Measurements from ENCODE around the gene HOXD9. TPM values are rescaled to one million over a fixed set of nuclear protein-coding genes. Genes with fewer than 3 reads are reported as not detected.

HOXD9 gene
- polyA plus RNA-seq, 1 donor from 2014 or later, result not detected

DNA sequence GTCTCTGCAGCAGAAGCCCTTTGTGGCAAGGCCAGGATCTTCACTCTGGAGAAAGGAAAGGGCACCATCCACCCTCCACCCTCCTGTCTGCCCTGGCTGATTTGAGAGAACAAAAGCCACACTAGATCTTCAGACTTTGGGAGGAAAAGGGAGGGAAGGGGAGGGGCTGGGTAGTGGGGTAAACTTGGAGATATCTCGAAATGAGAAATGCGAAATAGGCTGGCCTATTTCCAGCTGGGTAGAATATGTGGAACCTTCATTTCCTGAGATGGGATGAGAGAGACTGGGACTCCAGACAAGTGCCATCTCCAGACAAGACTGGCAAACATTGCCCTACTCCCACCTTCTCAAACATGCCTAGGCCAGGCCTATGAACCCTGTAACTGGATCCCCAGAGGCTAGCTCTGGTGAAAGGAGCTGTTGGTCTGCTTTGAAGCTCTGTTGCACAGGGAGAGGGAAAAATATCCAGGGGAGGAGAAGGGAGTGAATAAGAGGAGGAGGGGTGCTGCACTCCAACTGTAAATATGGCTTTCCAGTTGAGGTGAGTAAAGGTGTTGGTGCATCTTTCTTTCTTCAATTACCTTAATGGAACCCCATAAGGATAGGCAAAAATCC lies 21.2 kb upstream of the HOXD9 start (continued):
- TF ChIP-seq EP300 (conservative IDR thresholded peaks at IDR 0.05; ENCODE audit: poor library complexity, severe bottlenecking), result no peak

DNA sequence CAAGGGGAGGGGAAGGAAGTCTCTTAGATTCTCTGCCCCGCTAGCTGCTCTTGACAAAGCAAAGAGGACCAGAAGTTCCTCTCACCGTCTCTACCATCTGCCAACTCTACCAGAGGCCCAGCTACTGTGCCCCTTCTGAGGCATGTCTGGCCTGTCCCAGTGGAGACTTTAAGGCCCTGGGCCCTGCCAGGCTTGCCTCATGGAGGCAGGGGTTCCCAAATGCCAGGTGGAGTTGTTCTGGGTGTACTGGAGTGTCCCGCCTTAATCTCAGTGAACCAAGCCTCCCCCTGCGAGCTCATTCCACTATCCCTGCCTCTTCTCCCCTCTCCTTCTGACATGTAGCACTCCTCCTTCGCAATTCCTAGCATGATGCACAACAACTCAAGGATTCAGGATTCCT lies 20.7 kb upstream of the HOXD9 start:
- no peak overlapping the region for H3K27ac ChIP-seq (ENCODE audit: low read length)
- H3K36me3 ChIP-seq (ENCODE audit: insufficient read depth, low read length), result no peaks in the 10 kb centered on the region
- no peak overlapping the region for H3K9ac ChIP-seq (ENCODE audit: low read length)
- H3K27me3 ChIP-seq (ENCODE audit: insufficient read depth, low read depth, low read length), result peaks cover 100% of the 10 kb centered on the region
- H4K20me1 ChIP-seq (ENCODE audit: insufficient read depth), result no peaks in the 10 kb centered on the region
- no peaks in the 10 kb centered on the region for H3F3A ChIP-seq (ENCODE audit: insufficient read depth, low read length, poor library complexity, severe bottlenecking)
- no peak overlapping the region for H3K4me3 ChIP-seq (ENCODE audit: low read length)
- no peak for TF ChIP-seq POLR2AphosphoS5 (IDR thresholded peaks at IDR 0.05)
- TF ChIP-seq EZH2 (IDR thresholded peaks at IDR 0.05; ENCODE audit: borderline replicate concordance, insufficient read depth, low read length, poor library complexity, severe bottlenecking), result no peak
- no peak for TF ChIP-seq MXI1 (conservative IDR thresholded peaks at IDR 0.05; ENCODE audit: poor library complexity, severe bottlenecking)
- TF ChIP-seq SMC3 (conservative IDR thresholded peaks at IDR 0.05; ENCODE audit: poor library complexity), result no peak
- no peak for TF ChIP-seq RAD21 (conservative IDR thresholded peaks at IDR 0.05)
- no peak overlapping the region for H3K4me2 ChIP-seq (ENCODE audit: low read length)
- no peaks in the 10 kb centered on the region for H3K79me2 ChIP-seq (replicated peaks; ENCODE audit: insufficient read depth, low read length)
- H3K9me2 ChIP-seq (ENCODE audit: insufficient read depth, low read length), result no peaks in the 10 kb centered on the region
- H3K9me3 ChIP-seq (ENCODE audit: low read length), result peaks cover 7% of the 10 kb centered on the region
- no peak overlapping the region for H2AFZ ChIP-seq (ENCODE audit: low read depth, low read length)

DNA sequence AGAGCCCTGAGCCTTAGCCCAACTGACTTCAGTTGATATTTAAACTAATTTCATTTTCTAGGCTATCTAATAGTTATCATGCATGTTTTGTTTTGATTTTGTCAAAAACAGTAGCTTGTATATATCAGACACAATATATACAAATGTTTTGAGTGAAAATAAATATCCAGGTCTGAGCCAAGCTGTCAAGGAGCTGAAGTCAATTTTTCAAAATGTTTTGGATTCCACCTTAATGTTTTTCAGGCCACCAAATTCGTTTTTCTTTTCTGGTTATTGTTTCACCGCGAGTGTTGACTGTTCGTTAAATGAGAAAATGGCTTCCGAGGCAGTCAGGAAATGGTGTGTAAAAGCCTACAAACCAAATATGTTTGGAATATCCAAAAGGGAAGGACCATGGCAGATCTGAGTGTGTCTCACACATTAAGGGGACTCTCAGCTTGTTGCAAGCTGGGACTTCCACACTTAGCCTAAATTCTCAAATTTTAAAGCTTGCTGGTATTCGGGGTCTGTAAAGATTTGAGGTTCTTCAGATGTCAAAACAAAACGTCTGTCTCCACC lies 20.1 kb upstream of the HOXD9 start:
- H3K27ac ChIP-seq (ENCODE audit: low read length), result no peak overlapping the region
- no peaks in the 10 kb centered on the region for H3K79me2 ChIP-seq (replicated peaks; ENCODE audit: insufficient read depth, low read length)
- no peaks in the 10 kb centered on the region for H3F3A ChIP-seq (ENCODE audit: insufficient read depth, low read length, poor library complexity, severe bottlenecking)
- TF ChIP-seq SMC3 (conservative IDR thresholded peaks at IDR 0.05; ENCODE audit: poor library complexity) (no peak), TAF1 (IDR thresholded peaks at IDR 0.05; ENCODE audit: low read depth) (no peak), EP300 (conservative IDR thresholded peaks at IDR 0.05; ENCODE audit: poor library complexity, severe bottlenecking) (no peak), MXI1 (conservative IDR thresholded peaks at IDR 0.05; ENCODE audit: poor library complexity, severe bottlenecking) (no peak), RAD21 (conservative IDR thresholded peaks at IDR 0.05) (no peak), POLR2AphosphoS5 (IDR thresholded peaks at IDR 0.05) (no peak)
- TF ChIP-seq, protein P1, sequence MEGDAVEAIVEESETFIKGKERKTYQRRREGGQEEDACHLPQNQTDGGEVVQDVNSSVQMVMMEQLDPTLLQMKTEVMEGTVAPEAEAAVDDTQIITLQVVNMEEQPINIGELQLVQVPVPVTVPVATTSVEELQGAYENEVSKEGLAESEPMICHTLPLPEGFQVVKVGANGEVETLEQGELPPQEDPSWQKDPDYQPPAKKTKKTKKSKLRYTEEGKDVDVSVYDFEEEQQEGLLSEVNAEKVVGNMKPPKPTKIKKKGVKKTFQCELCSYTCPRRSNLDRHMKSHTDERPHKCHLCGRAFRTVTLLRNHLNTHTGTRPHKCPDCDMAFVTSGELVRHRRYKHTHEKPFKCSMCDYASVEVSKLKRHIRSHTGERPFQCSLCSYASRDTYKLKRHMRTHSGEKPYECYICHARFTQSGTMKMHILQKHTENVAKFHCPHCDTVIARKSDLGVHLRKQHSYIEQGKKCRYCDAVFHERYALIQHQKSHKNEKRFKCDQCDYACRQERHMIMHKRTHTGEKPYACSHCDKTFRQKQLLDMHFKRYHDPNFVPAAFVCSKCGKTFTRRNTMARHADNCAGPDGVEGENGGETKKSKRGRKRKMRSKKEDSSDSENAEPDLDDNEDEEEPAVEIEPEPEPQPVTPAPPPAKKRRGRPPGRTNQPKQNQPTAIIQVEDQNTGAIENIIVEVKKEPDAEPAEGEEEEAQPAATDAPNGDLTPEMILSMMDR (IDR thresholded peaks at IDR 0.05; ENCODE audit: poor library complexity, severe bottlenecking), result no peak
- TF ChIP-seq, protein P2, sequence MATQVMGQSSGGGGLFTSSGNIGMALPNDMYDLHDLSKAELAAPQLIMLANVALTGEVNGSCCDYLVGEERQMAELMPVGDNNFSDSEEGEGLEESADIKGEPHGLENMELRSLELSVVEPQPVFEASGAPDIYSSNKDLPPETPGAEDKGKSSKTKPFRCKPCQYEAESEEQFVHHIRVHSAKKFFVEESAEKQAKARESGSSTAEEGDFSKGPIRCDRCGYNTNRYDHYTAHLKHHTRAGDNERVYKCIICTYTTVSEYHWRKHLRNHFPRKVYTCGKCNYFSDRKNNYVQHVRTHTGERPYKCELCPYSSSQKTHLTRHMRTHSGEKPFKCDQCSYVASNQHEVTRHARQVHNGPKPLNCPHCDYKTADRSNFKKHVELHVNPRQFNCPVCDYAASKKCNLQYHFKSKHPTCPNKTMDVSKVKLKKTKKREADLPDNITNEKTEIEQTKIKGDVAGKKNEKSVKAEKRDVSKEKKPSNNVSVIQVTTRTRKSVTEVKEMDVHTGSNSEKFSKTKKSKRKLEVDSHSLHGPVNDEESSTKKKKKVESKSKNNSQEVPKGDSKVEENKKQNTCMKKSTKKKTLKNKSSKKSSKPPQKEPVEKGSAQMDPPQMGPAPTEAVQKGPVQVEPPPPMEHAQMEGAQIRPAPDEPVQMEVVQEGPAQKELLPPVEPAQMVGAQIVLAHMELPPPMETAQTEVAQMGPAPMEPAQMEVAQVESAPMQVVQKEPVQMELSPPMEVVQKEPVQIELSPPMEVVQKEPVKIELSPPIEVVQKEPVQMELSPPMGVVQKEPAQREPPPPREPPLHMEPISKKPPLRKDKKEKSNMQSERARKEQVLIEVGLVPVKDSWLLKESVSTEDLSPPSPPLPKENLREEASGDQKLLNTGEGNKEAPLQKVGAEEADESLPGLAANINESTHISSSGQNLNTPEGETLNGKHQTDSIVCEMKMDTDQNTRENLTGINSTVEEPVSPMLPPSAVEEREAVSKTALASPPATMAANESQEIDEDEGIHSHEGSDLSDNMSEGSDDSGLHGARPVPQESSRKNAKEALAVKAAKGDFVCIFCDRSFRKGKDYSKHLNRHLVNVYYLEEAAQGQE (IDR thresholded peaks at IDR 0.05; ENCODE audit: borderline replicate concordance), result no peak
- H4K20me1 ChIP-seq (ENCODE audit: insufficient read depth), result no peaks in the 10 kb centered on the region
- no peak overlapping the region for H3K4me2 ChIP-seq (ENCODE audit: low read length)
- H3K36me3 ChIP-seq (ENCODE audit: insufficient read depth, low read length), result no peaks in the 10 kb centered on the region
- peaks cover 100% of the 10 kb centered on the region for H3K27me3 ChIP-seq (ENCODE audit: insufficient read depth, low read depth, low read length)
- no peak overlapping the region for H2AFZ ChIP-seq (ENCODE audit: low read depth, low read length)
- H3K9ac ChIP-seq (ENCODE audit: low read length), result no peak overlapping the region
- no peaks in the 10 kb centered on the region for H3K9me2 ChIP-seq (ENCODE audit: insufficient read depth, low read length)
- peaks cover 7% of the 10 kb centered on the region for H3K9me3 ChIP-seq (ENCODE audit: low read length)
- H3K4me3 ChIP-seq (ENCODE audit: low read length), result no peak overlapping the region

All from neural cell (in vitro differentiated cells).